ENCODE data around the gene EXD1. TPM values are rescaled to one million over a fixed set of nuclear protein-coding genes. Genes with fewer than 3 reads are reported as not detected.
"Not testable (repeated sequence)": the region's sequence is repeated elsewhere in the genome, so short reads cannot be mapped to it uniquely, and the experiment has no call there.

The EXD1 gene
- total RNA-seq, 4 donors from 2014 or later = not detected

DNA sequence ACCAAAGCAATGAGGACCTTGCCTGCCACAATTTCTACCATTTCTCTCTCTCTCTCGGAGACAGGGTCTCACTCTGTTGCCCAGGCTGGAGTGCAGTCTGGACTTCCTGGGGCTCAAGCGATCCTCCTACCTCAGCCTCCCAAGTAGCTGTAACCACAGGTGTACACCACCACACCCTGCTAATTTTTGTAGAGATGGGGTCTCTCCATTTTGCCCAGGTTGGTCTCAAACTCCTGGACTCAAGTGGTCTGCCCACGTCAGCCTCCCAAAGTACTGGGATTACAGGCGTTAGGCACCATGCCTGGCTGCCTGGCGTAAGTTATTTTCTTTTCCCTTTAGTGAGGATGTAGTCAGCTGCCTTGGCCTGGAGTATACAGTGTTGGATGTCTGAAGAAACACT, 76.8 kb downstream of the EXD1 start:
- H3K9me3 ChIP-seq = no peaks in the 10 kb centered on the region
- H3K36me3 ChIP-seq = no peaks in the 10 kb centered on the region
- DNase-seq (no peak), ATAC-seq (no peak)
- in situ Hi-C loops (cut with MboI; ENCODE audit: low sequenced_read_pairs in 4 of 4) (no loop called here), intact Hi-C loops (cut with DNase I; ENCODE audit: low total_unique reads) (no loop called here)
- H3K27ac ChIP-seq = no peak overlapping the region
- TF ChIP-seq POLR2A (IDR thresholded peaks at IDR 0.05) = no peak
- TF ChIP-seq, protein P1, sequence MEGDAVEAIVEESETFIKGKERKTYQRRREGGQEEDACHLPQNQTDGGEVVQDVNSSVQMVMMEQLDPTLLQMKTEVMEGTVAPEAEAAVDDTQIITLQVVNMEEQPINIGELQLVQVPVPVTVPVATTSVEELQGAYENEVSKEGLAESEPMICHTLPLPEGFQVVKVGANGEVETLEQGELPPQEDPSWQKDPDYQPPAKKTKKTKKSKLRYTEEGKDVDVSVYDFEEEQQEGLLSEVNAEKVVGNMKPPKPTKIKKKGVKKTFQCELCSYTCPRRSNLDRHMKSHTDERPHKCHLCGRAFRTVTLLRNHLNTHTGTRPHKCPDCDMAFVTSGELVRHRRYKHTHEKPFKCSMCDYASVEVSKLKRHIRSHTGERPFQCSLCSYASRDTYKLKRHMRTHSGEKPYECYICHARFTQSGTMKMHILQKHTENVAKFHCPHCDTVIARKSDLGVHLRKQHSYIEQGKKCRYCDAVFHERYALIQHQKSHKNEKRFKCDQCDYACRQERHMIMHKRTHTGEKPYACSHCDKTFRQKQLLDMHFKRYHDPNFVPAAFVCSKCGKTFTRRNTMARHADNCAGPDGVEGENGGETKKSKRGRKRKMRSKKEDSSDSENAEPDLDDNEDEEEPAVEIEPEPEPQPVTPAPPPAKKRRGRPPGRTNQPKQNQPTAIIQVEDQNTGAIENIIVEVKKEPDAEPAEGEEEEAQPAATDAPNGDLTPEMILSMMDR (IDR thresholded peaks at IDR 0.05 in 4 of 5, conservative IDR thresholded peaks at IDR 0.05 in 1 of 5) = no peak
- no peaks in the 10 kb centered on the region for H3K4me1 ChIP-seq
- no peak overlapping the region for H3K4me3 ChIP-seq
- H3K27me3 ChIP-seq = no peaks in the 10 kb centered on the region

DNA sequence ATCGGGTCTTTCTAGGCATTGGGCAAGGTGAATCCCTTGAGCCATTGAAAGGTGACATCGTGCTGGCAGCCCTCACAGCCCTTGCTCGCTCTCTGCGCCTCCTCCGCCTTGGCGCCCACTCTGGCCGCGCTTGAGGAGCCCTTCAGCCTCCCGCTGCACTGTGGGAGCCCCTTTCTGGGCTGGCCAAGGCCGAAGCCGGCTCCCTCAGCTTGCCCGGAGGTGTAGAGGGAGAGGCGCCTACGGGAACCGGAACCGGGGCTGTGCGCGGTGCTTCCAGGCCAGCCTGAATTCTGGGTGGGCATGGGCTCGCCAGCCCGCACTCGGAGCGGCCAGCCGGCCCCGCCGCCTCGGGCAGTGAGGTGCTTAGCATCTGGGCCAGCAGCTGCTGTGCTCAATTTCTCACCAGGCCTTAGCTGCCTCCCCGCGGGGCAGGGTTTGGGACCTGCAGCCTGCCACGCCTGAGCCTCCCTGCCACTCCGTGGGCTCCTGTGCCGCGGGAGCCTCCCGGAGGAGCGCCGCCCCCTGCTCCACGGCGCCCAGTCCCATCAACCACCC, 79.0 kb downstream of the EXD1 start:
- H3K4me3 ChIP-seq = no peak overlapping the region
- ATAC-seq = no peak
- no peaks in the 10 kb centered on the region for H3K4me1 ChIP-seq
- TF ChIP-seq POLR2A (IDR thresholded peaks at IDR 0.05) = no peak
- no peaks in the 10 kb centered on the region for H3K36me3 ChIP-seq
- no peaks in the 10 kb centered on the region for H3K9me3 ChIP-seq
- no peaks in the 10 kb centered on the region for H3K27me3 ChIP-seq
- no peak overlapping the region for H3K27ac ChIP-seq
- no peak for DNase-seq
- intact Hi-C loops (cut with DNase I; ENCODE audit: low total_unique reads) (no loop called here), in situ Hi-C loops (cut with MboI; ENCODE audit: low sequenced_read_pairs in 4 of 4) (no loop called here)

DNA sequence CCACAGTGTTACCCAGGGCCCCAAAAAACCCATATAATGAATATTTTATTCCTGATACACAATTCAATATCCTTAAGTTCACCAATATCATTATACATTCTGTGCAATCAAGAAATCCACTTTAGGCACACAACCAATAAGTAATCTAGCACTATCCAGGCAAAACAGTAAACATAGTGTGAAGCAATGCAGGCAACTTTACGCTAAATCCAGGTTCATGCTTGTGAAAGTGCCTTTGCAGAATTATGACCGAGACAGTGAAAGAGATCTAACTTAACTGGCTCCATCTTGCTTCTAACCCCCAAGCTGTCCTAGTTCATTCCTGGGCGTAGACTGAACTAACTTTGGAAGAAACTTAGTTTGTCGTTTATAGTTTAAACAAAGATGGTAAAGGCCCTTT, 80.3 kb downstream of the EXD1 start:
- intact Hi-C loops (cut with DNase I; ENCODE audit: low total_unique reads) = no loop called here
- Histone ChIP-seq H3K9me3 (no peaks in the 10 kb centered on the region), H3K27ac (no peak overlapping the region), H3K27me3 (no peaks in the 10 kb centered on the region), H3K4me3 (no peak overlapping the region), H3K36me3 (no peaks in the 10 kb centered on the region), H3K4me1 (no peaks in the 10 kb centered on the region)
- DNase-seq = no peak
- in situ Hi-C loops (cut with MboI; ENCODE audit: low sequenced_read_pairs in 4 of 4) = no loop called here
- TF ChIP-seq POLR2A (IDR thresholded peaks at IDR 0.05) = no peak
- TF ChIP-seq, protein P1 (IDR thresholded peaks at IDR 0.05 in 4 of 5, conservative IDR thresholded peaks at IDR 0.05 in 1 of 5) = no peak
- ATAC-seq = no peak

DNA sequence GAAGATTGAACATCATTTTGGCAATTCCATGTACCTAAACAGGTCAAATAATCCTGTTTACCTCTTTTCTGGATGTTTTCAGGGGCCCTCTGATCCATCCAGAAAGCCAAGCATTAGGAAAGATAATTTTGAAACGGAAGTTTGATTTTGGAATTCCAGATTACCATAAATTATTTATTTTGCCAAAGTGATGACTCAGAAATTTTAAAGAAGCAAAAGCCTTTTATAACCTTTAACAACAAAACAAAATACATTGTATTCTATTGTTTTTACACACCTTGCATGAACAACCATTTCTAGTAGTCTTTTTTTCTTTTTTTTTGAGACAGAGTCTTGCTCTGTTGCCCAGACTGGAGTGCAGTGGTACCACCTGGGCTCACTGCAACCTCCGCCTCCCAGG, 82.5 kb downstream of the EXD1 start:
- no peak overlapping the region for H3K27ac ChIP-seq
- intact Hi-C loops (cut with DNase I; ENCODE audit: low total_unique reads) (no loop called here), in situ Hi-C loops (cut with MboI; ENCODE audit: low sequenced_read_pairs in 4 of 4) (no loop called here)
- DNase-seq = no peak
- no peaks in the 10 kb centered on the region for H3K4me1 ChIP-seq
- no peaks in the 10 kb centered on the region for H3K27me3 ChIP-seq
- H3K9me3 ChIP-seq = no peaks in the 10 kb centered on the region
- no peak overlapping the region for H3K4me3 ChIP-seq
- no peak for ATAC-seq
- no peaks in the 10 kb centered on the region for H3K36me3 ChIP-seq
- TF ChIP-seq, protein P1 (IDR thresholded peaks at IDR 0.05 in 4 of 5, conservative IDR thresholded peaks at IDR 0.05 in 1 of 5) = no peak
- no peak for TF ChIP-seq POLR2A (IDR thresholded peaks at IDR 0.05)

DNA sequence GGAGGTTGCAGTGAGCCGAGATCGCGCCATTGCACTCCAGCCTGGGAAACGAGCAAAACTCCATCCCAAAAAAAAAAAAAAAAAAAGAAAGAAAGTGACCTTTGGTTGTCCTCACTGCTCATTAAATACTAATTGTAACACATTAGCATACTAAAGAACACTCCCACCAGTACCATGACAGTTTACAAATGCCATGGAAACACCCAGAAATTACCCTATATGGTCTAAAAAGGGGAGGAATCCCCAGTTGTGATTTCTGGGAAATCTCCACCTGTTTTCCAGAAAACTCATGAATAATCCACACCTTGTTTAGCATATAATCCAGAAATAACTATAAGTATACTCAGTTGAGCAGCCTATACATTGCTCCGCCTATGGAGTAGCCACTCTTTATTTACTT, 90.9 kb downstream of the EXD1 start:
- intact Hi-C loops (cut with DNase I; ENCODE audit: low total_unique reads) = no loop called here
- Histone ChIP-seq H3K4me3 (no peak overlapping the region), H3K4me1 (no peaks in the 10 kb centered on the region), H3K36me3 (no peaks in the 10 kb centered on the region), H3K9me3 (no peaks in the 10 kb centered on the region), H3K27ac (no peak overlapping the region), H3K27me3 (no peaks in the 10 kb centered on the region)
- no peak for TF ChIP-seq POLR2A (IDR thresholded peaks at IDR 0.05)
- TF ChIP-seq, protein P1 (IDR thresholded peaks at IDR 0.05 in 4 of 5, conservative IDR thresholded peaks at IDR 0.05 in 1 of 5) = no peak
- no peak for DNase-seq
- in situ Hi-C loops (cut with MboI; ENCODE audit: low sequenced_read_pairs in 4 of 4) = no loop called here
- no peak for ATAC-seq

DNA sequence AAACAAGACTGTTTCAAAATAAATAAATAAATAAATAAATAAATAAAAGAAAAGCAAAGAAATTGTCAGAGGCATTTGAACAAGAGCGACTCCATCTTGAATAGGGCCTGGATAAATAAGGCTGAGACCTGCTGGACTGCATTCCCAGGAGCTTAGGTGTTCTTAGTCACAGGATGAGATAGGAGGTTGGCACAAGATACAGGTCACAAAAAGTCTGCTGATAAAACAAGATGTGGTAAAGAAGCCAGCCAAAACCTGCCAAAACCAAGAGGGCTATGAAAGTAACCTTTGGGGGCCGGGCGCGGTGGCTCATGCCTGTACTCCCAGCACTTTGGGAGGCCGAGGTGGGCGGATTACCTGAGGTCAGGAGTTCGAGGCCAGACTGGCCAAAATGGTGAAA, 91.4 kb downstream of the EXD1 start:
- DNase-seq; H3K27ac ChIP-seq; H3K36me3 ChIP-seq; in situ Hi-C loops (cut with MboI; ENCODE audit: low sequenced_read_pairs in 4 of 4); H3K4me1 ChIP-seq; H3K9me3 ChIP-seq; H3K4me3 ChIP-seq; H3K27me3 ChIP-seq; ATAC-seq; intact Hi-C loops (cut with DNase I; ENCODE audit: low total_unique reads): not testable (repeated sequence)

DNA sequence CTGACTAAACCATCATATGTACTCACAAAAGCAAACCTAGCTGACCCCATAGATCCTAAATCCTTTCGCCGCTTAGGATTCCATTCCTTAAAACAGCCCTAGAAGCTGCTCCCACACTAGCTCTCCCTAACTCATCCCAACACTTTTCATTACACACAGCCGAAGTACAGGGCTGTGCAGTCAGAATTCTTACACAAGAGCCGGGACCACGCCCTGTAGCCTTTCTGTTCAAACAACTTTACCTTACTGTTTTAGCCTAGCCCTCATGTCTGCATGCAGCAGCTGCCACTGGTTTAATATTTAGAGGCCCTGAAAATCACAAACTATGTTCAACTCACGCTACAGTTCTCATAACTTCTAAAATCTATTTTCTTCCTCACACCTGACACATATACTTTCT, 95.0 kb downstream of the EXD1 start:
- ATAC-seq; DNase-seq; H3K27ac ChIP-seq; in situ Hi-C loops (cut with MboI; ENCODE audit: low sequenced_read_pairs in 4 of 4); H3K4me3 ChIP-seq; intact Hi-C loops (cut with DNase I; ENCODE audit: low total_unique reads); H3K36me3 ChIP-seq; H3K9me3 ChIP-seq; H3K27me3 ChIP-seq; H3K4me1 ChIP-seq: not testable (repeated sequence)
